CD4-positive, alpha-beta T cell treated with Interleukin-6 at 100 ng/mL for 8 hours (primary cell): Measurements from ENCODE around the gene PINLYP.

Source experiments
- DNase-seq: peaks from one replicate; pipeline ENCODE4 v3.0.0-alpha.2; 2020; ENCODE audit warnings: mixed read lengths, low spot score

Gene PINLYP

DNA sequence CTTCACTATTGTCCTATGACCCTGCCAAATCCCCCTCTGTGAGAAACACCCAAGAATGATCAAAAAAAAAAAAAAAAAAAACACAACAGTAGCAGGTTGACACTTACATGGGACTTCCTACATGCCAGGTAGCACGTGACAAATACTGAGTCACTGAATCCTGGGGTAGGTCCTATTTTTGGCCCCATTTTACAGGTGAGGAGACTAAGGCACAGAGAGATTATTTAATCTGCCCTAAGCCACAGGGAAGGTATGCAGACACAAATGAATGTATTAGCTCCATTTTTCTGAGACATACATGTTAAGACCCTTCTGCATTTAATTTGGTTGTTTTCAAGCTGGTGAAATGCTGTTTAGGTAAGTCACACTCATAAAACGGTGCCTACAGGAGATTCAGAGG, 26.9 kb upstream of the PINLYP start:
- no peak for DNase-seq

DNA sequence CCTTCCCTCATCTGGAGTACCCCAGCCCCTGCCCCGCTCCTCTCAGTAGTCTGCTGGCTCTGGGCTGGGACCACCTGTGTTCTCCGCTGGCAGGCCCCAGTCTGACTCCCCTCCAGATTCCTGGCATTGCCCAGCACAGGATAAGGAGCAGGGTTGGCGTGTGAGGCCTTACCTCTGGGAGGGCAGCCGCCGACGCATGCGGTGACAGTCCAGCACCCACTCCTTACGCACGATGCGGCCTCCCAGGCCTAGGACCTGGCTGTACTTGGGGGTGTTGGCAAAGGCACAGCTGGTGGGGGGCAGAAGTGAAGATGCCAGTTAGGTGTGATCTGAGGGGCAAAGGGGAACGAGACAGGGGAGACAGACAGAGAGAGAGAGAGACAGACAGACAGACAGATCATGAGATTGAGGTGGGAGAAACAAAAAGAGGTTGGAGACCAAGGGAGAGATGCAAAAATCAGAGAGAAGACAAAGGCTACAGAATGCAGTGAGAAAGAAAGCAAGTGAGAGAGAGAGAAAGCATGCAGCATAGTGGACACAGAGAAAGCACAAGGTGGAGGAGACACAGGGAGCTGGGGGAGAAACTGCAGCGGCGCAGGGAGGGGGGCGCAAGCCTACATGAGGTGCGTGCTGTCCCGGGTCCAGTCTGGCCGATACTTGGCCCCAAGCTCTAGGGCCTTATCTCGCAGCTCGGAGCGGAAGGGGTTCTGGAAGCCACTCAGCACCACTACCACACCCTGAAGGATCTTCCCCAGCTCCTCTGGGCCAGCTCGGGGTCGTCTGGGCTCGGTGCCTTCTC, 24.0 kb upstream of the PINLYP start:
- DNase-seq, result no peak

DNA sequence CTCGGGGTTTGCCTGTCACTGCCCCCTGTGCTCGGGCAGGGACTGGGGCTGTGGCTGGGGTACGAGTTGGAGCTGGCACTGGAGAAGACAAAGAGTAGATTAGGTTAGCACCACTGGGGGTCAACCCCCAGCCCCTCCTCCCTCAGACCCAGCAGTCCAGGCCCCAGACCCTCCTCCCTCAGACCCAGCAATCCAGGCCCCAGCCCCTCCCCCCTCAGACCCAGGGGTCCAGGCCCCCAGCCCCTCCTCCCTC, 23.5 kb upstream of the PINLYP start:
- DNase-seq, result no peak

DNA sequence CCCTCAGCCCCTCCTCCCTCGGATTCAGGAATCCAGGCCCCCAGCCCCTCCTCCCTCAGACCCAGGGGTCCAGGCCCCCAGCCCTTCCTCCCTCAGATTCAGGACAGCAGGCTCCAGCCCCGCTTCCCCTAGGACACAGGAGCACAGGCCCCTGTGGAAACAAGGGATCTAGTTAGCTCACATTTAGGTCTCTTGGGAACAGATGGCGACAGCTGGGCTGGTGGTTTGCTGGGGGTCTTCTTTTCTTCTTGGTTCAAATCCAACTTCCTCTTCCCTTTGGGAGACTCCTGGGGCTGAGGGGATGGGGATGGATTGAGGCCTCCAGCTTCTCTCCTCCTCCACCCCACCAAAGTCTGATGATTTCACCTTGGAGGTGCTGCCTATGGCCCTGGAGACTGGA, 23.0 kb upstream of the PINLYP start:
- no peak for DNase-seq

DNA sequence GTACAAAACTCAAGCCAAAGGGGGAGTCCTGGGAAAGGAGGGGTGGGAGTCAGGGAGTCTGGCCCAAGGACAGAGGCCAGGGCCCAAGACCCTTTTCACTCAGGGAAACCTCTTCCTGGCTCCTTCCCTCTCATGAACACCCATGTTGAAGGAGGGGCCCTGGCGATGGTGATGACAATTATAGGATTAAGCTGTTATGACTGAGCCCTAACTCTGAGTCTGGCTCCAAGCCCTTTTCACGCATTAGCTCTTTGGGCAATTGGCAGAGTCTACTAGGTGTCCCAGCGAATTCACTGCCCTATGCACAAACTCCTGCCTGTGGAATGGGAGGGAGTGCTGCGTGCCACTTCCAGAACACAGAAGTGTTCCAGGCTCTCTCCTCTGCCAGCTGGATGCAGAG, 21.9 kb upstream of the PINLYP start:
- DNase-seq, result no peak

DNA sequence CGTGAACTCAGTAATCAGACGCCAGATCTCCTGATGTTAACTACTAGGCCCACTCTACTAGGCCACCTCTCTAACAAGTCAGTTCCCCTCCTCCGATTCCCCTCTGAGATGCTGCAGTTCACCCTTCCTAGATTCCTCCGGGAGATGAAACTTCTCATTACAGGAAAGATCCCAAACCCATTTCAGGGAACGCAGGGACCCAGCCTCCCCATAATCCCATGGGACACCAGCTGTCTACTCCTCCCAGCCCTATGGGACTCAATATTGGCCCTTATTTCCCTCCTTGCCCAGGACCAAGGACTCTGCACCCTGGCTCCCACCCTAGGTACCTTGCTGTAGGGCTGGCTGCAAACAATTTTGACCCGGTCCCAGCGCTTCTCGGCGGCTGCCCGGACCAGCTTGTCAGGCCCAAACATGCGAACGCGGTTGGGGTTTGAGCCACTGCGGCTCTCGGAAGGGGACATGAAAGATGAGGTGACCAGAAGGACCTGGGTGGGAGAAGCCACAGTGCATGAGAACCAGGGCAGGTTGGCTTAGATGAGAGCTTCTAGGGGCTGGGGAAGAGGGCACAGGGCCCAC, 21.2 kb upstream of the PINLYP start:
- DNase-seq, result no peak

DNA sequence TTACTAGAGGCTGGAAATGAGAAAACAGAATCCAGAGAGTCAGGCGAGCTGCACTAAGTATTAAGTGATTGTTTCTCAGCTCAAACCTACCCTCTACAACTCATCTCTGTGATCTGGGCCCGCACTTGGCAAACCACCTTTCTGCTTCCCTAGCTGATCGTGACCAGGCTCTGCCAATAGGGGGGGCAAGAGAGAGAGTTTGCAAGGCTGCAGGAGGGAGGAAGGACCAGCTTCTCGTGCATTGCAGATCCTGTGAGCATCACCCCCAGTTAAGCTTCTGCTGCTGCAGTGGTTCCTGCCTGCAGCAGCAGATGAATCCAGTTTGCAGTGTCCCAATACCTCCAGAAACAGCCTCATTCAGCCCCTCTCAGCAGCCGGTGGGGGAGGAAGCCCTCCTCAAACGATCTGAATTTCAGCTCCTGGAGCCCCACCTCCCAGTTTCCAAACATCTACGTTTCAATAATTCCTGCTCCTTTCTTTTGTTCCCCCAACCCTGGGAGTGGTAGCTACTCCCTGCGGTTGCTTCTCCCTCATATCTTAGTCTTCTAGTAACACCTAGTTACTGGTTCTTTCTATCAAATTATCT, 20.3 kb upstream of the PINLYP start:
- DNase-seq, result peak; percentile 86

DNA sequence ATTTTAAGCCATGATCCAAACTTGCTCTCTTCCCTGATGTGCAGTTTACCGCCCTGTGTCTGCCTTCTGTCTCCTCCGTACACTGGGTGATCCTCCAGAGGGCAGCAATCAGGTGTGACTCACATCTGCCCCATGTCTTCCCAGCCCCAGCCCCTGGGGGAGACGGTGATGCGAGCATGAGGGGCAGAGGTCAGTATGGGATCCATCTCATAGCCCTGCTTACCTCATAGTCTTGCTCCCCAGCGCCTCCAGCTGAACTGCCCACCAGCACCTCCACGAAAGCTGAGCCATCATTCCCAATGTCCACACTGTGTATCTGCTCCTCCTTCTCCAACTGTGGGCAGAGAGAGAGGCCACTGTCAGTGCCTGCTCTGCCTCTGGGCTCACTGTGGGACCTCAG, 14.9 kb upstream of the PINLYP start:
- DNase-seq, result no peak

DNA sequence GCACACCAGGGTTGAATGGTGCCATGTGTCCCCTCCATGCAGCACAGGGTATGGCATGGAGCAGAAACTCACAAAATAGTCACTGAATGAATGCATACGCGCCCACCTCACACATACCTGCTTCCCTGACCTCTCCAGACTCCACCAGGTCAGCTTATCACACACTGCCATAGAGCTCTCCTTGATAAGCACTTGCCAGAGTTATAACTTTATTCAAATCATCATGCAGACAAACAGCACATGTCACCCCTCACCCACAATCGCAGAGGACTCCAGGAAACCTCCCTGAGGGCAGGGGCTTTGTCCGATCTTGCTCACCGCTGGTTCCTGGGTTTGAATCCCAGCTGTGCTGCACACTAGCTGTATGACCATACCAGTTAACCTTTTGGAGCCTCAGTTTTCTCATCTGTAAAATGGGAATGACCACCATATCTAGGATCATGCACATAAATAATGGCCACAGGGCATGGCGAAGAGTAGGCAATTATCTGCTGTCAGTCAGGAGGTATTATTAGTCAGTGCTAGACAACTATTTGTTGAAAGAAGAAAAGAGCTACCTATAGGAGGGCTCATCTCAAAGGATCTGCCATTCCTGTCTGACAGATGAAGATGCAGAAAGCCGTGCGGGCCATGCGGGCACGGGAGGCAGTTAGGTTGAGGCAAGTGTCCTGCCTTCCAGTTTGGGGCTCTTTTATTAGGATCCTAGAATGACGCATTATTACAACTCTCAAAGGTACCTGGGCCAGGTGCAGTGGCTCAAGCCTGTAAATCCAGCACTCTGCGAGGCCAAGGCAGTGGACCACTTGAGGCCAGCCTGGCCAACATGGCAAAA, 14.2 kb upstream of the PINLYP start:
- no peak for DNase-seq

DNA sequence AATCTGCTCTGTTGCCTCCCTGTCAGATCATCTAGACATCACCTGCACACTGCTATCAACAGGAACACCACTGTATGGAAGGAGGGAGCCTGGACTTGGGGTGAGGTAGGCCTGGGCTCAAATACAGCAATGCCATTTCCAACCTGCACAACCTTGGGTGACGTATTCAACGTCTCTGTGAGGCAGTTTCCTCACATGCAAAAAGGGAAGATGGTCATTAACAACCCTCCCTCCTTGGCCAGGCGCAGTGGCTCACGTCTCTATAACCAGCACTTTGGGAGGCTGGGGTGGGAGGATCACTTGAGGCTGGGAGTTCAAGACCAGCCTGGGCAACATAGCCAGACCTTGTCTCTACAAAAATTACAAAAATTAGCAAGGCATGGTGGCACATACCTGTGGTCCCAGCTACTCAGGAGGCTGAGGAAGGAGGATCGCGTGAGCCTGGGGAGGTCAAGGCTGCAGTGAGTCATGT, 13.3 kb upstream of the PINLYP start:
- no peak for DNase-seq

DNA sequence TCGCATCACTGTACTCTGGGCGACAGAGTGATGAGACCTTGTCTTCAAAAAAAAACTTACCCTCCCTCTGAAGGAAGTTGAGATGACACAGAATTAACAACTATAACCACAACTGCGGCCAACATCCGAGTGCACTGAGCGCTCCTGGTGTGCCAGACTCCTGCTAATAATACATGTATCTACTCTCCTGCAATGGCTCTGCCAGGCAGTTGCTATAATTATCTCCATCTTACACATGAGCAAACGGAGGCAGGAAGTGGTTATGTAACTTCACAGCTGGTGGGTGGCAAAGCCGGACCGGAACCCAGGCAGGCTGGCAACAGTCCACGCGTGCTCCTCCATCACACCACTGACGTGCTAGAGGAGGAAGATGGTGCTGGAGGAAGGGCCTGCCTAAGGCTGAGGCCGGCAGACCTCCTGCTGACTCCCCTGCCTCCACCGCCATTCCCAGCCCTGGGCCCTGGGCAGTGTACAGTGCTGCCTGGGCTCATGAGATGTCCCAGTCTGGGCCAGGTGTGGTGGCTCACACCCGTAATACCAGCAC, 12.8 kb upstream of the PINLYP start:
- DNase-seq, result peak; percentile 90

DNA sequence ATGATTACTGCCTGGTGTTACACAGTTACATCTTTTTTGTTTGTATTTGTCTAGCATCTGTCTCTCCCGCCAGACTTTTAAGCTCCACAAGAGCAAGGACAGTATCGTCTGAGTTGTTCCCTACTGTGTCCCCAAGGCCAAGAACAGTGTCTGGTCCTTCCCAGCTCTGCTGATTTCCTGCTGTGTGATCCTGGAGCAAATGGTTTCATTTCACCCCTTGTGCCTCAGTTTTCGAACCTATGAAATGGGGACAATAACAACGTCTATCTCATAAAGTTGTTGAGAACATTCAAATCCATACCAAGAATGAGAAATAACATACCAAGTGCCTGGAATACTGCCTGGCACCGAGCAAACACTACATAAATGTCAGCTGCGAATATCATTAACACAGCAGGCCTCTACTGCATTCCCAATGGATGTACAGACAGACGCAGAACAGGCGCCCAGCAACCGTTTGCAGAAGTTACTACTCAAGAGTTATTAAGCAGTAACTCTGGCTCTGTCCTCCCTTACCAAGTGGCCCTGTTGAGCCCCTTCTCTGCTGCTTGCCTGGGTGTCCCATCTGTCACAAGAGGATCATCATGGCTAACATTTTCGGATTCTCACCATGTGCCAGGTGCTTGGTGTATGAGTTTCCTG, 11.7 kb upstream of the PINLYP start:
- no peak for DNase-seq

DNA sequence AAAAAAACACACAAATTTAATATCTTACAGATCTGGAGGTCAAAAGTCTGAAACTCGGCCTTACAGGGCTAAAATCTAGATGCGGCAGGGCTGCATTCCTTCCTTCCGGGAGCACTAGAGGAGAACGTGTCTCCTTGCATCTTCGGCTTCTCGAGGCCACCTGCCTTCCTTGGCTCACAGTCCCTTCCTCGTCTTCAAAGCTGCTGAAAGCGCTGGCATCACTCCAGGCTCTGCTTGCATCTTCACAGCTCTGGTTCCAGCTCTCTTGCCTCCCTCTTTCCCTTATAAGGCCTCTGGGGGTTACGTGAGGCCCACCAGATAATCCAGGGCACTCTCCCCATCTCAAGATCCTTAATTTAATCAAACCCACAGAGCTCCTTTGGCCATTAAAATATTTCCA, 10.8 kb upstream of the PINLYP start:
- no peak for DNase-seq

DNA sequence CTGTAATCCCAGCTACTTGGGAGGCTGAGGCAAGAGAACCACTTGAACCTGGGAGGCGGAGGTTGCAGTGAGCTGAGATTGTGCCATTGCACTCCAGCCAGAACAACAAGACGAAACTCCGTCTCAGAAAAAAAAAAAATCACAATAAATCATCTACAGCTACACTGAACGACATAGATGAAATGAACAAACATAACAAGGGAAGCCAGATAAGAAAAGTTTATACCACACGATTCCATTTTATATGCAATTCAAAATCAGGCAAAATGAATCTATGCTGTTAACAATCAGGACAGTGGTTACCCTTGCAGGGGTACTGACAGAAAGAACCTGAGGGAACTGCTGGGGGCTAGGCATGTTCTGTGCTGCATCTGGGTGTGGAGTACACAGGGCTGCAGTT, 5.9 kb upstream of the PINLYP start:
- no peak for DNase-seq

DNA sequence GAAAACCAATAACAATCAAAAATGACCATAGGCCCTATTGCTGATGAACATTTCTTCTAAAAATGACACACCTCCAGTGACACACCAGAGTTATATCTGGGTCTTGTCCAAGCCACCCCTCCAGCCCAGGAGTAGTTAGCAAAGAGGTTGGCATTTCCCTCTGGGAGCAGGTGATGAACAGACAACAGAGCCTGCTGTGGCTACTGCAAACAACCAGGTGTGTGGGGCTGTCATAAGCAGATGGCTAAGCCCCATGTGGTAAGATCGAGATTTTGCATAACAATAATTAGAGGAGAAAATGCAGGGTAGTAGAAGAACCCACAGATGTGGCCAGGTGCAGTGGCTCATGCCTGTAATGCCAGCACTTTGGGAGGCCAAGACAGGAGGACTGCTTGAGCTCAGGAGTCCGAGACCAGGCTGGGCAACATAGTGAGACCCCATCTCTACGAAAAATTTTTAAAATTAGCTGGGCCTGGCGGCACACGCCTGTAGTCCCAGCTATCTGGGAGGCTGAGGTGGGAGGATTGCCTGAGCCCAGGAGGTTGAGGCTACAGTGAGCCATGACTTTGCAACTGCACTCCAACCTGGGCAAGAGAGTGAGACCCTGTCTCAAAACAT, 5.3 kb upstream of the PINLYP start:
- no peak for DNase-seq

DNA sequence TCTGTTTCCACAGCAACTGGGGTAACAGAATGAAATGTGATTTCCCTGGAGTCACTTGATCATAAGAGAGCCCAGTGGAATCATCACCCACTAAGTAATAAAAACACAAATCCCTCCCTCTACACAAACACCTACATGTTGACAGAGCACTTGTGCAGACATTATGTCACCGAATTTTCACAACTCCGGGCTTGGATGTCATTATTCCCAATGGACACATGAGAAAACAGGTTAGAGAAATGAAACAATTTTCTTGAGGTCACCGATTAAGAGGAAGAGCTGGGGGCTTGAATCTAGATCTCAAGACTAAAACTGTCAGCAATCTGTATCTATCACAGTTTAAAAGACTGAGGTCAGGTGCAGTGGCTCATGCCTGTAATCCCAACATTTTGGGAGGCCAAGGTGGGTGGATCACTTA, 3.4 kb upstream of the PINLYP start:
- no peak for DNase-seq

DNA sequence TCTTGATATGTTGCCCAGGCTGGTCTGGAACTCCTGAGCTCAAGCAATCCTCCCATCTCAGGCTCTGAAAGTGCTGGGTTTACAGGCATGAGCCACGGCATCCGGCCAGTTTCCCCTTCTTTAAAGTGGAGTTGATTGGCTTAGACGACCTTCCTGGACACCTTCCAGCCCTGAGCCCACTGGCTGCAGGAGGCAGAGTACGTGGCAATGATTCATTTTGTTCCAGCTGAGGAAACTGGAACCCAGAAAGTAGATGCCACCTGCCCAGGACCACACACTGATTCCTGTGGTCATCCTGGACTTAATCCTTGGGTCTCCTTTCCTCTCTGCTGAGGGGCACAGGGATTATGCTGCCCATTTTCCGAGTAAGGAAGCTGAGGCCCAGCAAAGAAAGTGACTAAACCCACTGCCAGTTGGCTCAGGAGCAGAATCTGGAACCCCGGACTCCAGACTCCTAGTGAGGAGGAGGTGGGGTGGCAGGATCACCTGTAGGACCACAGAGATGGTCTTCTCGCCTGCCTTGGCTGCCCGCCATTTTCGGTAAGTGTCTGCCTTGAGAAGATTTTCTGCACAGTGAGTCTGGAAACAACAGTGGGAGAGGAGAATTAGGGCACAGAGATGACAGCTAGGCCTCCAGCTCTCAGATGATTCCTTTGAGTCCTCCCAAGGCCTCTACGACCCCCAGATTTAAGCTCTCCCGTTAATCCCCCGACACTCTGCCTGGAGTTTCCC, 1.0 kb upstream of the PINLYP start:
- no peak for DNase-seq

DNA sequence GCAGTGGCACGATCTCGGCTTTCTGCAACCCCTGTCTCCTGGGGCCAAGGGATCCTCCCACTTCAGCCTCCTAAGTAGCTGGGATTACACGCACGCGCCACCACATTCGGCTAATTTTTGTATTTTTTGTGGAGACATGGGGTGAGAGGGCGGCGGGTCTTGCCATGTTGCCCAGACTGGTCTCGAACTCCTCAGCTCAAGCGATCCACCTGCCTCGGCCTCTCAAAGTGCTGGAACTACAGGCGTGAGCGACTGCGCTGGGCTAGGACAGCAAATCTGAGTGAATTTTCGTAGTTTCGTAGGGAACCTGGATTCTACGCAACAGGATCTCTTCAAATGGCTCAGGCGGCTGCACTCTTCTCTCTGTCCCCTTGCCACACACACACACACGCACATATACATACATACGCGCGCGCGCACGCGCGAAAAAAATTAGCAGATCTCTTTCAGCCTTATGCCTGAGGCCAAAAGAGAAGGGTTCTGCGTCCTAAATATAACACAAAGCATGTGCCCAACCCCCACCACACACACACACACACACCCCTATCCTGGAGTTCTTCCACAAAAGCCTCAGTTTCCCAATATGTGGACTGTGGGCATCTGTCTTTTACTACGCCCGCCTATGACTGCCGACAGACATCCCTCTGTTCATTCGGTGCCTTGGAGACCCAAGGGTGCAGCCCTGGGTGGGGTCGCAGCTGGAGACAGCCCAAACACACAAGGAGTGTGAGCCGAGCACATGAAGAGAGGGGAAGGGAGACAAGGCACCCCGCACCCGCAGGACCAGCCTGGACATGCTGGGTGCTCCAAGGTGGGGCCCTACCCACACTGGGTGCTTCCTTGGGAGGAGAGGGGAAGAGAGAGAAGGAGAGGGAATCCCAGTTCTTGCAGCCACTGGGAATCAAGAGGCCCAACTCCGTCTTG, 616 bp downstream of the PINLYP start:
- DNase-seq, result no peak

DNA sequence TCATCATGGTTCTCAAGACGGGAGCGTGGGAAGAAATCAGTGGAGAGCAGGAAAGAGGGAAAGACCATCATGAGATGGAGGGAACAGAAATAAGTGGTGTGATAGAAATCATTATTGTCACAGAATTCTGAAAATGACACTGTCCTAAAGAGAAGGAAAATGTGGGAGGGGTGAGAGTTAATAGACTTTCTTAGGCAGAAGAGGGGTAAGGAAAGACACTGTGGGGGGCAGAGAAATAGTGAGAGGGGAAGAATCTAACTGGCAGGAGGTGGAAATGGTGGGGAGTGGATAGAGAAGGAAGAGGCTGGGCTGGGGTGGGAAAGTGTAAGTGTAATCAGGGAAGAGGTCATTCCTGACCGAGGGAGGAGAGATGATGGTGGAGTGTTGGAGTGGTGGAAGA, 3.2 kb downstream of the PINLYP start:
- DNase-seq, result no peak

DNA sequence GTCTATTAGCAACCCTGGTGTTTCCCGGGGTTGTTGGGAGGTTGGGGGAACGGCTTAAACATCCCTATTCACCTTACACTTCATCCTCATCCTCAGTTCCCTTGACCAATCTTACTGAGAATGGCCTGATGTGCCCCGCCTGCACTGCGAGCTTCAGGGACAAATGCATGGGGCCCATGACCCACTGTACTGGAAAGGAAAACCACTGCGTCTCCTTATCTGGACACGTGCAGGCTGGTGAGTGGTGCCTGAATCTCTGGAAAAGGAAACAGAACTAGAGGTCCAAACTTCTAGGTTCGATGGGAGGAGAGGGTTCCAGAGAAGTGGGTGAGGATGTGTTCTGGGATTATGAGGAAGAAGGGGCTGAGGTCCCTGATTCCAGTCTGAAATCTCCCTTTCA, 5.9 kb downstream of the PINLYP start:
- no peak for DNase-seq
